CD4-positive, alpha-beta T cell treated with Interleukin-17A for 1 hour (primary cell): ENCODE measurements around the gene VWA8.
"Not testable (repeated sequence)": the region's sequence is repeated elsewhere in the genome, so short reads cannot be mapped to it uniquely, and the experiment has no call there.

Source experiments
- DNase-seq: peaks from one replicate; pipeline ENCODE4 v3.0.0-alpha.2; 2020

VWA8 gene

DNA sequence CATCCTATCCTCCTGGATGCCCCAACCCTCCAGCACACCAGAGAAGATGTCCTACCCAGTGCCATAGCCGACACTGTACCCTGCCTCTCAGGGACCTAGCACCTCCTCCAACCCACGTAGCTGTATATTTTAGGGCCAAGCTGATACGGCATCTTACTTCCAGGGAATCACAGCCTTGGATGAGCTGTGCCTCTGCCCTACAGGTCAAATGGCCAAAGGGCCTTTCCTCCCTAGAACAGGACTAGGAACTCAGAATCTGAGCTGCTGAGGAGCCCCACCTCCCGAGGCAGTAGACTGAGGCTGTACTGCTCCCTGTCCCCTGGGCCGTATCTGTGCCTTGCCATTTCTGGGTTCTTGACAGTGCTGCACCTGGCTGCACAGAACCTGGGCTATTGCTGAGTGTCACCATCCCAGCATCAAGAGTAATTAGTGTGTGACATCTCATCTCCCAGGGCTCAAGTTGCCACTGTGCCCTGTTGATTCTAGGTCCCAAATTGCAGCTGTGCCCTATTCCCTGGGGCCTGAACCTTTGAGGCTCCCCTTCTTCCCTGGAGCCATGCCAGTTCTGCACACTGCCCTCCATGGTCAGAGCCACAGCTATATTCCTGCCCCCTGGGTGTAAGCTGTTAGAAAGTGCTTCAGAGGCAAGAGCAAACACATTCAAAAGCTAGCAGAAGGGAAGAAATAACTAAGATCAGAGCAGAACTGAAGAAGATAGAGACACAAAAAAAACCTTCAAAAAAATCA, 41.0 kb downstream of the VWA8 start:
- no peak for DNase-seq

DNA sequence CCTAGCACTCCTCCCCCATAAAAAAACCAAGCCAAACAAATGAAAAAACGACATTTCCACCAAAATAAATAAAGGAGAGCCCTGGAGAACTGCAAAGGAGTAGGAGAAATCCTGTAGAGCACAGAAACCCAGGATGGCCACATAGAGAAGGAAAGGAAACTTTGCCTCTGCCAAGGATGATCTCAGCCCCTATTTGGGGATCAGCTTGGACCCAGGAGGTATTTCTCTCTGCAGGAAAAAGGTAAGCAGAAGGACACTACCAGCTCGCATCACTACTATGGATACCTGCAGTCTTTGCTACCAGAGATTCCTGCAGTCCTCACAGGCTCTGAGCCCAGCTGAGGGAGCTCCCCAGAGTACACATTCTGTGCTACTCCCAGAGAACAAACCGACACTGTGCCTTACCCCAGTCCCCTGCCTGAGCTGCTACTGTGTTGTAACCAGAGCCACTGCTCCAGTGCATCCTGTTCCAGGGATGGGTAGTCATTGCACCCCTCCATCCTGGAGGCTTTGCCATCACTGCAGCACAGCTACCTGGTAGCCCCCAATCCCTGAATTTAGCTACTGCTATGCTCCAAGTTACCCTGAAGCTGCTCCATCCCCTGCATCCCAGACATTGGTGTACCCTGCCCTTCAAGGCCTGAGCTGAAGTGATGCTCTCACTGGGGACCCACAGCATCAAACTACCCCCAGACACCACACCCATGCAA, 41.7 kb downstream of the VWA8 start:
- no peak for DNase-seq

DNA sequence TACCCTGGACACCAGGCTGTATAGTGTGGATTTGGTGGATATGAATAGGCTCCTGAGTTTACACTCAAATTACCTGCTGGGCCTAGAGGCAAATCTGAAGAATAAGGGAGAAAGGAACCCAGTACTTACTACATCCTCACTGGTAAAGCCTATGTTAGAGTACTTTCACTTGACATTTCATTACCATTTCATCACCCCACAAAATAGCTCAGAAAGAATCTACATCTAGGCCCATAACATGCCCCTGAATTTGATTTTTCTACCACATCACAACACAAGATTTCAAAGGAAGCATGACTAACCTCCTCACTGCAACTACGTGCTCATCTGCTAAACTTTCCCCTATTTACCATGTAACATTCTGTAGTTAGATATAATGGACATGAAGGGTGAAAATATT, 43.3 kb downstream of the VWA8 start:
- DNase-seq = peak; percentile 5

DNA sequence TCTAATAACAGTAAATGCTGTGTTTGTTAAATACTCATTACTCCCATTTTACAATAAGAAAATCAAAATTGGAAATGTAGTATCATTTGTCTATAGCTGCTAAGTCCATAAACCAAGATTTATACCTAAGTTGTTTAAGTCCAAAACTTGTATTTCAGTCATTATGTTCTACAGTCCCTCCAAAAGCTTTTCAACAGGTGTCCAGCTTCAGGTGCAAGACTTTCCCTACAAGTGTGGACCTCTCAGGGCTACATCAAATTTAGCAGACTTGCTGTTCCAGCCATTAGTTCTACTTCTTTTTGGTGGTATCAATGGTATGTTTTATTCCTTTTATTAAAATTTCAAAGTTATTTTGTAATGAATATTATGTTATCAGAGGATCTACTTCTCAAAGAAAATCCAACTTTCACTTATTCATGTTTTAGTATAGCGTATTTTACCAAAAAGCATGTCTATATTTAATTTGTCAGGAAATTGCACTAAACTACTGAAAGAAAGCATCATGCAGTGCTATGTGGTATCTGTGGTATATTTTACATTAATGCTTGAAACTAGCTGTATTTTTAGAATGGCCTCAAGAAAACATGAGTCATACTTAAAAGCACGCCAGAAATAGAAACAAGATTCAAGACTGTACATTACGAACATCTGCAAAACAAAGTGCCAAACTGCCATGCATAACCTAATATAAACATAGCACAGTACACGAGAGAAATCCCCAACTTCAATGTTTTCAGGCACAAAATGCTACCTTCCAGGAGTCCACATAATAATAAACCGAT, 44.5 kb downstream of the VWA8 start:
- peak; percentile 51 for DNase-seq

DNA sequence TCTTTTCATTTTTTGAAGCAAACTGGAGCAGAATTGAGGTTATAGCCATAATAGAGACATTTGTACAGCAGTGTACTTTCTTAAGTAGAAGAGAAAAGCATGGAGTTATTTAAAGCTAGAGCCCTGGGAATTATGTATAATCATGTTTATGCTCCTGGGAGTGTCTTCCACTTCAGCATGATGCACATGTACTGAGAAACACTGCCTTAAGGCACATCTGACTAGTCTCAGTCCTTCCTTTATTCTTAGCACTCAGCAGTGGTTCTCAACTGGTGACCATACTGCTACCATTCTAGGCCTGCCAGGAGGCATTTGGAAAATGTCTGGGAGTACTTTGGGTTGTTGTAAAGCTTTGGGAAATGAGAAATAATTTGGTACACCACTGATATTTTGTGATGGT, 45.8 kb downstream of the VWA8 start:
- DNase-seq = no peak

DNA sequence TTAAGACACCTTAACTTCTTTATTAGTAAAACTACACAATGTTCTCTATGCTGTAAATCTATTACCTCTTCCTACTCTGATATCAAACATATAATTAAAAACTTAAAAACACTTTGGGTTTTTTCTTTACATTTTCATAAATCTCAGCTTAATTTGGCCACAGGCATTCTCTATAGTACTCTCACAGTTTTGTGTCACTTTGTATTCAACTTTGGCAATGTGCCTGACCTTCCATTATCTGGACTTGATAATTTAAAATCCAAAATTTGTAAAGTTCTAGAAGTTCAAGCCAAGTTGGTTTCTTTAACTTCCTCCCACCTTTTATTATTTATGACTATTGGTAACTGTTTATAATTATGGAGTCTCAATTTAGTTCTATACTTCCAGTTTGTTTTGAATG, 46.4 kb downstream of the VWA8 start:
- no peak for DNase-seq

DNA sequence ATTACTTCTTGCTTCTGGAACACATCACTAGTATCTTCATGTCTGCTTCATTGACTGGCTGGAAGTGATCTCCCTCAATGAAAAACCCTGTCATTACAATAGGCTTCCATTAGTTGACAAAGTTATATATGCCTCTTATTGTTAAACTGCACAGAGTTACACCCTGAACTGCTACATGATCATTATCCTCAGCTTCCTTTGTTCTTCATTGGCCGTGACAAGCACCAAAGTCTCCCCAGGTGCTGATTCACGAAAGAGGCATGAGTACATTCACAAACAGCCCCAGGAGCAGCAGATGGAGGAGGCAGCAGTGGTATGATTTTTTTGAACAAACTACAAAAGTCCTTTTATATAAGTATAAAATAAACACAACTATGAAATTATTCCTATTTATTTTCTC, 51.4 kb downstream of the VWA8 start:
- no peak for DNase-seq

DNA sequence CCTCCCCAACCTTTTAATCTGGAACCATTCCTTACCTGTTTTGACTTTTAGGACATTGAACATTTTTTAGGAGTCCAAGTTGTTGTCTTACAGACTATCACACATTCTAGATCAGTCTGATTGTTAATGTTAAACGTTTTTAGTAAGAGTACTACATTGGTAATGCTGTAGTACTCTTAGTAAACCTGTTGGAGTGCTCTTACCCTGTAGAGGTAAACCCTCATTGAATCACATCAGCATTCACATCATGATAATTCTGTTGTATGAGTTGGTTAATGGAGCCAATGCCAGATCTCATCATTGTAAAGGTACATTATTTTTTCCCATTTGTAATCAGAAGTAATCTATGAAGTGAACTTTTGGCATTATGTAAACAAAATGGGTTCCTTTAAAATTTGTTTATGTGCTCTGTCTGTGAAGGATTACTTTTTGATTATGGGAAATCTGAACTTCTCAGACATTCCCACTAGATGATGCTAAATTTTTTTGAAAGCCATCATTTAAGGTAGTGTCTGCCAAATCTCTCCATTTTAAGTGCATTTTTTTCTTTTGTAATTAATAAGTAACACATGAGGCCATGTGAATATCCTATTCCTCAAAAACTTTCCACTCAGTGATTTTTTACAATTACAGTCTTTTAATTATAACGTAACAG, 55.2 kb downstream of the VWA8 start:
- peak; percentile 54 for DNase-seq

DNA sequence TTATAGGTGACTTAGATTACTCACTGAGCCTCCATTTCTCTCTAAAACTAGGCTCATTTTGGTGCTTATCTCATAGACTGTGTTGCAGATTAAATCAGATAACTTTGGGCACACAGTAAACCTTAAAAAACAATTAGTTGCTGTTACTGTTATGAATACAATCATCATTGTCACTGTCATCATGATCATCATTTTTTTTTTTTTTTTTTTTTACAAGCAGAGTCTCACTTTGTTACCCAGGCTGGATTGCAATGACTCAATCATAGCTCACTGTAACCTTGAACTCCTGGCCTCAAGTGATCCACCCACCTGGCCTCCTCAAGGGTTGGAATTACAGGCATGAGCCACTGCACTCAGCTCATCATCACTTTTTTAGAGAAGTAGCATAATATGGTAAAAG, 60.0 kb downstream of the VWA8 start:
- no peak for DNase-seq

DNA sequence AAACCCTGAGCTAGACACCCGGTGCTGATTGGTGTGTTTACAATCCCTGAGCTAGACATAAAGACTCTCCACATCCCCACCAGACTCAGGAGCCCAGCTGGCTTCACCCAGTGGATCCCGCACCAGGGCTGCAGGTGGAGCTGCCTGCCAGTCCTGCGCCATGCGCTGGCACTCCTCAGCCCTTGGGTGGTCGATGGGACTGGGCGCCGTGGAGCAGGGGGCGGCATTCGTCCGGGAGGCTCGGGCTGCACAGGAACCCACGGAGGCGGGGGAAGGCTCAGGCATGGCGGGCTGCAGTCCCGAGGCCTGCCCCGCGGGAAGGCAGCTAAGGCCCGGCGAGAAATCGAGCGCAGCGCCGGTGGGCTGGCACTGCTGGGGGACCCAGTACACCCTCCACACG, 62.5 kb downstream of the VWA8 start:
- DNase-seq = not testable (repeated sequence)

DNA sequence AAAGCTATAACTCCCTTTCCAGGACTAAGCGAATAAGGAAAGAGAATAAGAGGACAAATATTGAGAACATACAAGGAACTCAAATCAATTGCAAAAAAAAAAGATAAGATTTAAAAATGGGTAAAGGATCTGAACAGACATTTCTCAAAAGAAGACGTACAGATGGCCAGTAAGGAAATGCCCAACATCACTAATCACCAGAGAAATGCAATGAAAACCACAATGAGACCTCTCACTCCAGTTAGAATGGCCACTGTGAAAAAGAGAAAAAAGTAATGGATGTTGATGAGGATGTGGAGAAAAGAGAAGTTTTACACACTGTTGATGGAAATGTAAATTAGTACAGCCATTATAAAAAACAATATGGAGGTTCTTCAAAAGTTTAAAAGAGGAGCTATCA, 63.8 kb downstream of the VWA8 start:
- DNase-seq = no peak

DNA sequence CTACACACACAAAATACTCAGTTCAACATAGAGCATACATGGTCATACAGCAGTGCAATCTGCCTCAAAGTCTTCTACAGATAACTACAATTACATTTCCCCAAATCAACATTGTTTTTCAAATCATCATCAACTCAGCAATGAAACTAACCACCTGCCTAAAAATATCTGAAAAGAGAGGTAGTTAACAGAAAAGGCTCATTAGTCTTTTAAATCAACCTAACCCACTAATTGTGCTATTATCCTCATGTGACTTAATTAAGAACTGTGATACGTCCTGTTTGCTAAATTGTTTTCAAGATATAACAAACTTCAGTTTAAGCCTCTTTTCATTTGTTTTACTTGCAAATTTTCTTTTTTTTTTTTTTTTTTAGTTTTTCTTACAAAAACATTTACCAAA, 65.4 kb downstream of the VWA8 start:
- DNase-seq = no peak

DNA sequence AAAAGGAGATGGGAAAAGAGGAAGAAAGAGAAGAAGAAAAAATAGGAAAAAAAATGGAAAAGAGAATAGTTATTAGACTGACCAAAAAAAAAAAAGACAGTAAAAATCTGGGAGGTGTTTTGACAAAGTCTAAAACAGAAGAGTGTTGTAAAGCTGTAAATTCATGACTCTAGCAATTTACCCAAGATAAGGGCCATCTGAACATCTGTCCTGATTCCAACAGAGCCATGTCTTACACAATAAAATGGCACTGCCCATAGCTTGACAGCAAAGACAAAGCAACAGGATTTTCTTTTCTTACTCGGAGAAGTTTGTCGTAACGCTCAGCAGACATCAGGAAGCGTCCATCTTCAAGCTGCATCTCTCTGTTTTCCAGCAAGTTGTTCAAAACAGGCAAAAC, 69.8 kb downstream of the VWA8 start:
- no peak for DNase-seq

DNA sequence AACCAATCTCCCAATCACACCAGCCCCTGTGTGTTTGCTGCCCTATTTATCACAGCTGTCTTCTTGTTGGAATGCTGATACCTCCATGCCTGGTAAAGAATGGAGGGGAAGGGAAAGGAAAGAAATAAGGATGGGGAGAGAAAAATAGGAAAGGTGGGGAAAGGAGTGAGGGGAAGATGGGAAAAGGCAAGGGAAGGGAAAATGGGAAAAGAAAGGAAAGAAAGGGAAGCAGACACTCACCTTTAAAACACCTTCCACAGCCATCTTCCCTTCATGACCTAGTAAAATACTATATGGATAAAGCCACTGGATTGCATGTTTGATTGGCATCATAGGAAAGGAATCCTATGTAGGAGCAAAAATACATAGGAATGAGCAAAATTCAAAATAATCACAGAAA, 77.8 kb downstream of the VWA8 start:
- no peak for DNase-seq

DNA sequence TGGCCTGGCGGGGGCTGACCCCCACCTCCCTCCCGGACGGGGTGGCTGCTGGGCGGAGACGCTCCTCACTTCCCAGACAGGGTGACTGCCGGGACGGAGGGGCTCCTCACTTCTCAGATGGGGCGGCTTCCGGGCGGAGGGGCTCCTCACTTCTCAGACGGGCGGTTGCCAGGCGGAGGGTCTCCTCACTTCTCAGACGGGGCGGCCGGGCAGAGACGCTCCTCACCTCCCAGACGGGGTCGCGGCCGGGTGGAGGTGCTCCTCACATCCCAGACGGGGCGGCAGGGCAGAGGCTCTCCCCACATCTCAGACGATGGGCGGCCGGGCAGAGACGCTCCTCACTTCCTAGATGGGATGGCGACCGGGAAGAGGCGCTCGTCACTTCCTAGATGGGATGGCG, 79.0 kb downstream of the VWA8 start:
- DNase-seq = not testable (repeated sequence)

DNA sequence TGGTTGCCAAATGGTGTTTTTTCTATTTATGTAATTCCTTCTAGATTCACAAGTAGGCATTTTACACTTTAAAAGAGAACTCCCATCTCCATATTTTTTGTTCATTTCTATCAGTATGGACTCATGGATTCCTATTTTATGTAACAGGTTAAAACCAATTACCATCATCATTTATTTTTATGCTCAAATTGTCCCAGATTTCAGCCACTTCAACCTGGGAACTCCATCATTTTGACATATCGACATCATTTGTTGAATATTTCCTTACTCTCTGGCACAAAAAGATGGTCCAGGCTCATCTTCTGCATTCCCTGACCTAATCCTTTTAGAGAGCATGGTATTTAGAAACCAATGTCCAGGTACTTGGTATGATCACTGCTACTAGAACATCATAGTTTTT, 79.9 kb downstream of the VWA8 start:
- DNase-seq = no peak

DNA sequence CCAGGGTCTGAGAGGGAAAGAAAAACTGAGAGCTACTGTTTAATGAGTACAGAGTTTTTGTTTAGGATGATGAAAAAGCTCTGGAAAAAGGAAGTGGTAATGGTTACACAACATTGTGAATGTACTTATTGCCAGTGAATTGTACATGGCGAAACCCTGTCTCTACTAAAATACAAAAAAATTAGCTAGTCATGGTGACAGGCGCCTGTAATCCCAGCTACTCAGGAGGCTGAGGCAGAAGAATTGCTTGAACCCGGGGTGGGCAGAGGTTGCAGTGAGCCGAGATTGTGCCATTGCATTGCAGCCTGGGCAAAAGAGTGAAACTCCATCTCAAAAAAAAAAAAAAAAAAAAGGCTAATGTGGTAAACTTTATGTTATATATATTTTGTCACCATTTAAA, 96.3 kb downstream of the VWA8 start:
- DNase-seq = no peak

DNA sequence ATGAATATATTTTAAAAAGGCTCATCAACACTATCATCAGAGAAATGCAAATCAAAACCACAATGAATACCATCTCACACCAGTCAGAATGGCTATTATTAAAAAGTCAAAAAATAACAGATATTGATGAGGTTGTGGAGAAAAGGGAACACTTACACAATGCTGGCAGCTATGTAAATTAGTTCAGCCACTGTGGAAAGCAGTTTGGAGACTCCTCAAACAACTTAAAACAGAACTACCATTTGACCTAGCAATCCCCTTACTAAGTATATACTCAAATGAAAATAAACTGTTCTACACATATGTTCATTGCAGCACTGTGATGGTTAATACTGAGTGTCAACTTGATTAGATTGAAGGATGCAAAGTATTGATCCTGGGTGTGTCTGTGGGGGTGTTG, 98.2 kb downstream of the VWA8 start:
- not testable (repeated sequence) for DNase-seq

DNA sequence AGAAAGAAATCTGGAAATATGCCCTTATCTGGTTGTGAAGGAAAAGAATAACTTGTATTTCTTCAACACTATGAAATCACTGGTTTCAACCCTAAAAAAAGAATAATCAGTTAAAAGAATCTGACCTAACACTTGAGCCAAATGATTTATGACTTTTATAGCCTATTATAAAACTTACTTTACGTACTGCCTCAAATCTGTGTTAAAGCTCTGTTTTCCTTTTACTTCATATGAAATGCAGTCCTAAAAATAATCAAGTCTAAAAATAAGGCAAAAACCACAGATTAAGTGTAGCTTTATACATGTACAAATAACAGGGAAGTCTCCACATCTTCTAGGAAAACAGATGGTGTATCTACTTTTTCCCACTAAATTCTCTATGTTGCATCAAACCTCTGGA, 101.3 kb downstream of the VWA8 start:
- DNase-seq = no peak

DNA sequence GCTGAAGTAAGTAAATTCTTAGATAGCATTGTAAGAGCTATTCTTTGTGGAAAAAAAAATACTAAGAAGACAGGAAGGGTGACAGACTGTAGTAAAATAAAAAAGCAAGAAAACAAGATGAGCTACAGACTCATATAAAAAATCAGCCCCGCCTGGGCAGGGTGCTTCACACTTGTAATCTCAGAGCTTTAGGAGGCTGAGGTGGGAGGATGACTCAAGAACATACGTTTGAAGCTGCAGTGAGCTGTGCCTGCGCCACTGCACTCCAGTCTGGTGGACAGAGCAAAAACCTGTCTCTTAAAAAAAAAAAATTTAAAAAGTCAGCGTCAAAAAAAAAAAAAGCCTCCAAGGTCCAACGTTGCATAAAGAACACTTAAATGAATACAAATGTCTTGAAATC, 102.1 kb downstream of the VWA8 start:
- DNase-seq = no peak

DNA sequence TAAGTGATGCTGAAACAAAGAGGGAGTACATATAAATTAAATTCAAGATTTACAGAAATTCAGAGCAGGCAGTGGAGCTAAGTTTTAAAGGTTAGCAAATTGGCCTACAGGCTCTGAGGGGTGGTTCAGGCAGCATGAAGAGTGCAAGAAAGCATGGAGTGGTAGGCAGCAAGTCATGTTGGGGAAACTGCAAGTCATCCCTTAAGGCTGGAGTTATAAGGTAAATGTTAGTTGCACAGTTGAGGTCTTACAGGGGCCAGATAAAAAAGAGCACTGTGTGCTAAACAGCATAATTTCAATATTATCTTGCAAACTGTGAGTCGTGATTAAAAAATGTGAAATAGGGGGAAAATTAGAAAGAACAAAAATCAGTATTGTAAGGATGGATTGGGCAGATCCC, 106.2 kb downstream of the VWA8 start:
- DNase-seq = no peak

DNA sequence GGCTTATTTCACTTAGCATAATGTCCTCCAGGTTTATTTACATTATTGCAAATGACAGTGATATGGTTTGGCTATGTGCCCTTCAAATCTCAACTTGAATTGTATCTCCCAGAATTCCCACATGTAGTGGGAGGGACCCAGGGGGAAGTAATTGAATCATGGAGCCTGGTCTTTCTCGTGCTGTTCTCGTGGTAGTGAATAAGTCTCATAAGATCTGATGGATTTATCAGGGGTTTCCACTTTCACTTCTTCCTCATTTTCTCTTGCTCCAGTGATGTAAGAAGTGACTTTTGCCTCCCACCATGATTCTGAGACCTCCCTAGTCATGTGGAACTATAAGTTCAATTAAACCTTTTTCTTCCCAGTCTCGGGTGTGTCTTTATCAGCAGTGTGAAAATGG, 109.6 kb downstream of the VWA8 start:
- no peak for DNase-seq

DNA sequence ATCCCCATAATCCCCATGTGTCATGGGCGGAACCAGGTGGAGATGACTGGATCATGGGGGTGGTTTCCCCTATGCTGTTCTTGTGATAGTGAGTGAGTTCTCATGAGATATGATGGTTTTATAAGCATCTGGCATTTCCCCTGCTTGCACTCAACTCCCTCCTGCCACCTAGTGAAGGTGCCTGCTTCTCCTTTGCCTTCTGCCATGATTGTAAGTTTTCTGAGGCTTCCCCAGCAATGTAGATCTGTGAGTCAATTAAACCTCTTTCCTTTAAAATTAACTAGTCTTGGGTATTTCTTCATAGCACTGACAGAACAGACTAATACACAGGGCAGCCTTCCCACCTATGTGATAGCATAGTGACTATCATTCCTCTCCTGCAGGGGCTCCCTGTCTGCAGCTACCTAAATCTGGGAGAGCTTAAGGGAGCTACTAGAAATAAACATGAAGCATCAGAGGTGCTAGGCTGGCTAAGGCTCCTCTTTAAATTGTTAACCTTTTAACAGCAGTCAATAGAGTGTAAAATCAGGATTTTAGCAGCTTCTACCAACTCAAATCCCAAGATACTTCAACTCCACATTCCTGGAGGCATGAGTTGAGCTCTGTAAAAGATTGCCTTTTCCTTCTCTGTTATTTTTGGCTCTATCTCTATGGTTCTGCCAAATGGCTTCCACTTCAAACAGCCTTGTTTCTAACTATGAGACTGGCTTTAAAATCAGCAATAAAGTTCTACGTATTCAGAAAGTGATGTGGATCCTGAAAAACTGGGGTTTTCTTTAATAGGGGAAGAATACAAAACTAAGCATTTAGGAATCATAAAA, 112.3 kb downstream of the VWA8 start:
- DNase-seq = peak; percentile 2
